GM12892 (cell line): Measurements from ENCODE around the gene ZNF836.

Experiments used
- POLR2A ChIP-seq: IDR thresholded peaks from 2 replicates; pipeline ENCODE4 v1.6.1; 2011; ENCODE audit warnings: low read depth, low read length, control low read depth
- POLR2AphosphoS5 ChIP-seq: IDR thresholded peaks from 2 replicates; pipeline ENCODE4 v1.6.1; 2011; ENCODE audit warnings: low read depth, low read length, control low read depth

- peak; percentile 66 for TF ChIP-seq POLR2A
- TF ChIP-seq POLR2AphosphoS5, result peak; percentile 46; the same call in 1 of the 2 replicates
Measured at GRCh38 chr19:52139252-52140031, 32.0 kb downstream of the ZNF836 start, which contains the start of gene ZNF616.
